Stomach (tissue), 9 donors: ENCODE measurements around the gene TBC1D16. TPM values are rescaled to one million over a fixed set of nuclear protein-coding genes. Genes with fewer than 3 reads are reported as not detected.
"Not testable (repeated sequence)": the region's sequence is repeated elsewhere in the genome, so short reads cannot be mapped to it uniquely, and the experiment has no call there.

Source experiments
- DNase-seq, 2 donors: peaks; one replicate each; pipeline versions ENCODE4 v3.0.0 to v3.0.0-alpha.2; 2013 to 2019
- H3K27ac ChIP-seq, 5 donors: fragments of 200-600 bp in 4 of 5; sonication (generic) in 4 of 5; one replicate each; pipeline ENCODE4 v1.5.1; 2013 to 2019; ENCODE audit warnings: mild to moderate bottlenecking in 1 of 5, moderate library complexity in 1 of 5
- H3K27me3 ChIP-seq, 3 donors: fragments of 200-600 bp; sonication (generic); one replicate each; pipeline ENCODE4 v1.5.1; 2017 to 2019; ENCODE audit warnings: mixed run types in 1 of 3
- H3K36me3 ChIP-seq, 4 donors: fragments of 200-600 bp; sonication (generic); 1 replicate in 3 of 4; 2 replicates in 1 of 4; pipeline ENCODE4 v1.5.1; 2016 to 2019
- H3K4me1 ChIP-seq, 4 donors: fragments of 200-600 bp; sonication (generic); one replicate each; pipeline ENCODE4 v1.5.1; 2016 to 2019
- H3K4me3 ChIP-seq, 4 donors: fragments of 200-600 bp; sonication (generic) in 3 of 4; one replicate each; pipeline ENCODE4 v1.5.1; 2016 to 2019; ENCODE audit warnings: mild to moderate bottlenecking in 1 of 4
- H3K9me3 ChIP-seq, 4 donors: fragments of 200-600 bp; sonication (generic); one replicate each; pipeline ENCODE4 v1.5.1; 2016 to 2019
- CTCF ChIP-seq, 7 experiments: fragments of 450-650 bp in 4 of 7; fragments of 200-600 bp in 3 of 7; sonication (generic) in 3 of 7; IDR thresholded peaks; one replicate each; pipeline ENCODE4 v1.5.1; 2016 to 2019; ENCODE audit warnings: antibody characterized with exemption in 7 of 7, control low read depth in 2 of 7, mild to moderate bottlenecking in 1 of 7
- EP300 ChIP-seq: sonication (generic); formaldehyde crosslinking; IDR thresholded peaks from one replicate; pipeline ENCODE4 v1.6.1; 2017; ENCODE audit warnings: antibody characterized with exemption
- POLR2A ChIP-seq, 4 donors: fragments of 450-650 bp; IDR thresholded peaks; one replicate each; pipeline ENCODE4 v1.6.1; 2016; ENCODE audit warnings: antibody characterized with exemption in 4 of 4, control low read depth in 2 of 4, mild to moderate bottlenecking in 1 of 4, moderate library complexity in 1 of 4
- POLR2AphosphoS5 ChIP-seq, 3 donors: sonication (generic); formaldehyde crosslinking; IDR thresholded peaks; one replicate each; pipeline ENCODE4 v1.6.1; 2016; ENCODE audit warnings: antibody characterized with exemption in 3 of 3
- WGBS, 5 donors: extraction: QIAGEN DNeasy Blood & Tissue Kit in 3 of 5; methylation state at CpG; one replicate each; pipeline versions ENCODE4 v1.1.5 to v1.1.7; 2013 to 2018; 5-methylcytosine and 5-hydroxymethylcytosine counted together
- intact Hi-C: fragments of 100-400 bp; cut with DNase I; formaldehyde crosslinking; loops from one replicate; pipeline ENCODE4 v1.15.1; 2023; ENCODE audit warnings: low total_unique reads
- polyA plus RNA-seq, 3 donors: library from polyadenylated mRNA; stranded (reverse); fragments of 200-250 nt; gene quantifications; one replicate each; pipeline ENCODE4 v1.2.3, GENCODE V29; 2013
- total RNA-seq, 5 donors: library from RNA; depleted of rRNA; stranded (reverse); fragments of >200 nt; gene quantifications; one replicate each; pipeline versions ENCODE4 v1.1.0 to v1.2.3, GENCODE V29; 2014 to 2016
- donor health status: healthy with polysubstance abuse.
- donor health status: Bipolar disorder and iron deficiency.
- donor health status: healthy.

TBC1D16 gene
- total and polyA plus RNA-seq, 8 donors = 3.0 to 22.2 (median 16.8) TPM

DNA sequence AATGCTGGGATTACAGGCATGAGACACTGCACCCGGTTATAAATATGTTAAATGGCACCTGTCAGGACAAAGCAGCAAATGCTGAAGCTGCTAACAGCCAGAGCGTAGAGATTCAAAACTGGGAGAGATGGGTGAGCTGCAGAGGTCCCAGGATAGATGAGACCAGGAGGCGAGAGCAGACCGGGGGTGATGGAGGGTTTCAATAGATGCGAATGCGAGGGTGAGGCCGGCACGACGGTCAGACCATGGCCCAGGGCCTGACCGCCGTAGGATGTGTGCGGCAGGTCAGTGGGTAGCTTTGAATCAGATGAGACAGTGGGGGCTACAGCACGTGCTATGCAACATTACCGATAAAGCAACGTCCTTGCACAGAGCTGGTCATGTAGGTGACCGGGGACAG lies 15.0 kb upstream of the TBC1D16 start:
- intact Hi-C loops = no loop called here
- Histone ChIP-seq H3K36me3 (peaks cover 0 to 16% (median 7%) of the 10 kb centered on the region in 4 donors), H3K4me1 (peaks cover 0 to 7% (median 0%) of the 10 kb centered on the region in 4 donors), H3K27ac (no peak overlapping the region), H3K9me3 (no peaks in the 10 kb centered on the region), H3K27me3 (no peaks in the 10 kb centered on the region), H3K4me3 (no peak overlapping the region)
- WGBS, 5 donors = 80 to 97% (median 89%) methylated on average over 16 of the region's 16 CpGs
- DNase-seq = no peak
- TF ChIP-seq POLR2AphosphoS5 (IDR thresholded peaks at IDR 0.05) (no peak), CTCF (IDR thresholded peaks at IDR 0.05) (no peak), POLR2A (IDR thresholded peaks at IDR 0.05) (no peak), EP300 (no peak)

GRCh38 chr17:80049986-80050385 lies 14.3 kb upstream of the TBC1D16 start:
- DNase-seq = no peak
- Histone ChIP-seq H3K4me1 (peaks cover 0 to 7% (median 0%) of the 10 kb centered on the region in 4 donors), H3K27me3 (no peaks in the 10 kb centered on the region), H3K4me3 (no peak overlapping the region), H3K36me3 (peaks cover 0 to 16% (median 7%) of the 10 kb centered on the region in 4 donors), H3K9me3 (no peaks in the 10 kb centered on the region), H3K27ac (no peak overlapping the region)
- intact Hi-C loops = no loop called here
- TF ChIP-seq POLR2A (IDR thresholded peaks at IDR 0.05) (no peak), CTCF (IDR thresholded peaks at IDR 0.05) (no peak), EP300 (no peak), POLR2AphosphoS5 (IDR thresholded peaks at IDR 0.05) (no peak)
- 94 to 98% (median 95%) methylated on average over 16 to 21 of the region's 21 CpGs for WGBS, 5 donors

- Histone ChIP-seq H3K4me1 (no peaks in the 10 kb centered on the region), H3K4me3 (no peak overlapping the region), H3K36me3 (peaks cover 0 to 39% (median 9%) of the 10 kb centered on the region in 4 donors), H3K9me3 (no peaks in the 10 kb centered on the region), H3K27me3 (no peaks in the 10 kb centered on the region), H3K27ac (no peak overlapping the region)
- WGBS, 5 donors = 84 to 93% (median 92%) methylated on average over 11 of the region's 11 CpGs
- TF ChIP-seq CTCF (IDR thresholded peaks at IDR 0.05) (no peak), POLR2AphosphoS5 (IDR thresholded peaks at IDR 0.05) (no peak), POLR2A (IDR thresholded peaks at IDR 0.05) (no peak), EP300 (no peak)
- intact Hi-C loops = no loop called here
- no peak for DNase-seq
Measured at GRCh38 chr17:80047176-80047575, 11.5 kb upstream of the TBC1D16 start.

DNA sequence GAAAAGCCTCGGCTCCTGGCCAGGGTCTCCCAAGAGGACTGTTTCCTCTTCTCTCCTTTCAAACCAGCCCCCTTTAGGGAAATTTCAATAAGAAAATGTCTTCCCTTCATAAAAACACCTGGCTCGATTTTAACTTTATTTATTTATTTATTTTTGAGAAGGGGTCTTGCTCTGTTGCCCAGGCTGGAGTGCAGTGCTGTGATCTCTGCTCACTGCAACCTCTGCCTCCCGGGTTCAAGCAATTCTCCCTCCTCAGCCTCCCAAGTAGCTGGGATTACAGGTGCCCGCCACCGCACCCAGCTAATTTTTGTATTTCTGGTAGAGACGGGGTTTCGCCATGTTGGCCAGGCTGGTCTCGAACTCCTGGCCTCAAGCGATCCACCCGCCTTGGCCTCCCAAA lies 11.0 kb upstream of the TBC1D16 start:
- intact Hi-C loops, H3K4me1 ChIP-seq, DNase-seq, H3K4me3 ChIP-seq, H3K9me3 ChIP-seq, H3K27ac ChIP-seq, H3K27me3 ChIP-seq: not testable (repeated sequence)
- peaks cover 0 to 44% (median 11%) of the 10 kb centered on the region in 4 donors for H3K36me3 ChIP-seq
- 90 to 98% (median 95%) methylated on average over 10 of the region's 10 CpGs for WGBS, 5 donors

DNA sequence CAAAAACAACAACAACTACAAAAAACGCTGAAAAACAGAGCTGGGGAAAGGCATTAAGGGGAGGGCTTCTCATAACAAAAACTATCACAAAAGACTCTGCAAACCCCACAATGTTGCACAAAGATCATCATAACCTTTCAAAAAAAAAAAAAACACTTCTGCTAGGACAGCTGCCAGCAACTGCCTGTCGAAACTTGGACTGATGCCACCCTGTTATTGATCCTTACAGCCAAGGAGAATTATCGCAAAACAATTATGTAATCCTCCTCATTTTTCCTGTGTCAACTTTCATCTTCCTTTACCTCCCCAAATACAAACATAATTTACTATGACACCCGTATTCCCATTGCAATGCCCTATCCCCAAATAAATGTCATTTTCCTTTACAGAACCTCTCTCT lies 10.0 kb upstream of the TBC1D16 start:
- DNase-seq = no peak
- no peaks in the 10 kb centered on the region for H3K27me3 ChIP-seq
- H3K27ac ChIP-seq = no peak overlapping the region
- TF ChIP-seq POLR2A (IDR thresholded peaks at IDR 0.05) (no peak), EP300 (no peak), POLR2AphosphoS5 (IDR thresholded peaks at IDR 0.05) (no peak), CTCF (IDR thresholded peaks at IDR 0.05) (no peak)
- no peaks in the 10 kb centered on the region for H3K9me3 ChIP-seq
- WGBS, 5 donors = 27 to 48% (median 42%) methylated on average over 4 of the region's 4 CpGs
- no peaks in the 10 kb centered on the region for H3K4me1 ChIP-seq
- no peak overlapping the region for H3K4me3 ChIP-seq
- intact Hi-C loops = no loop called here
- peaks cover 0 to 49% (median 13%) of the 10 kb centered on the region in 4 donors for H3K36me3 ChIP-seq
